Measurements from ENCODE around the gene CHMP3.
"Not testable (repeated sequence)": the region's sequence is repeated elsewhere in the genome, so short reads cannot be mapped to it uniquely, and the experiment has no call there.

CHMP3 gene

GRCh38 chr2:86593266-86593665 lies 30.0 kb upstream of the CHMP3 start:
- Histone ChIP-seq H3F3A (ENCODE audit: control insufficient read depth, insufficient read depth) (no peaks in the 10 kb centered on the region), H3K9me3 (ENCODE audit: control insufficient read depth, insufficient read depth, low read length) (no peaks in the 10 kb centered on the region), H4K20me1 (ENCODE audit: control insufficient read depth, insufficient read depth, low read depth, low read length) (no peaks in the 10 kb centered on the region), H3K79me2 (ENCODE audit: control insufficient read depth, low read length) (no peaks in the 10 kb centered on the region), H3K27me3 (ENCODE audit: control insufficient read depth, low read length) (no peaks in the 10 kb centered on the region; the same call in 1 of the 2 replicates), H3K27ac (ENCODE audit: low read depth, low read length) (no peak overlapping the region), H3K9me2 (replicated peaks; ENCODE audit: control insufficient read depth, low read length) (no peaks in the 10 kb centered on the region), H3K4me2 (ENCODE audit: low read length) (no peak overlapping the region), H3K4me3 (ENCODE audit: low read length) (no peak overlapping the region), H3K36me3 (ENCODE audit: control insufficient read depth, low read length) (no peaks in the 10 kb centered on the region), H3K4me1 (ENCODE audit: control insufficient read depth, low read length) (no peaks in the 10 kb centered on the region)
- no peak for TF ChIP-seq EZH2phosphoT487 (IDR thresholded peaks at IDR 0.05; ENCODE audit: borderline replicate concordance, low read length)
- TF ChIP-seq, protein P1, sequence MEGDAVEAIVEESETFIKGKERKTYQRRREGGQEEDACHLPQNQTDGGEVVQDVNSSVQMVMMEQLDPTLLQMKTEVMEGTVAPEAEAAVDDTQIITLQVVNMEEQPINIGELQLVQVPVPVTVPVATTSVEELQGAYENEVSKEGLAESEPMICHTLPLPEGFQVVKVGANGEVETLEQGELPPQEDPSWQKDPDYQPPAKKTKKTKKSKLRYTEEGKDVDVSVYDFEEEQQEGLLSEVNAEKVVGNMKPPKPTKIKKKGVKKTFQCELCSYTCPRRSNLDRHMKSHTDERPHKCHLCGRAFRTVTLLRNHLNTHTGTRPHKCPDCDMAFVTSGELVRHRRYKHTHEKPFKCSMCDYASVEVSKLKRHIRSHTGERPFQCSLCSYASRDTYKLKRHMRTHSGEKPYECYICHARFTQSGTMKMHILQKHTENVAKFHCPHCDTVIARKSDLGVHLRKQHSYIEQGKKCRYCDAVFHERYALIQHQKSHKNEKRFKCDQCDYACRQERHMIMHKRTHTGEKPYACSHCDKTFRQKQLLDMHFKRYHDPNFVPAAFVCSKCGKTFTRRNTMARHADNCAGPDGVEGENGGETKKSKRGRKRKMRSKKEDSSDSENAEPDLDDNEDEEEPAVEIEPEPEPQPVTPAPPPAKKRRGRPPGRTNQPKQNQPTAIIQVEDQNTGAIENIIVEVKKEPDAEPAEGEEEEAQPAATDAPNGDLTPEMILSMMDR (IDR thresholded peaks at IDR 0.05; ENCODE audit: low read depth, low read length, poor library complexity, severe bottlenecking) = no peak

DNA sequence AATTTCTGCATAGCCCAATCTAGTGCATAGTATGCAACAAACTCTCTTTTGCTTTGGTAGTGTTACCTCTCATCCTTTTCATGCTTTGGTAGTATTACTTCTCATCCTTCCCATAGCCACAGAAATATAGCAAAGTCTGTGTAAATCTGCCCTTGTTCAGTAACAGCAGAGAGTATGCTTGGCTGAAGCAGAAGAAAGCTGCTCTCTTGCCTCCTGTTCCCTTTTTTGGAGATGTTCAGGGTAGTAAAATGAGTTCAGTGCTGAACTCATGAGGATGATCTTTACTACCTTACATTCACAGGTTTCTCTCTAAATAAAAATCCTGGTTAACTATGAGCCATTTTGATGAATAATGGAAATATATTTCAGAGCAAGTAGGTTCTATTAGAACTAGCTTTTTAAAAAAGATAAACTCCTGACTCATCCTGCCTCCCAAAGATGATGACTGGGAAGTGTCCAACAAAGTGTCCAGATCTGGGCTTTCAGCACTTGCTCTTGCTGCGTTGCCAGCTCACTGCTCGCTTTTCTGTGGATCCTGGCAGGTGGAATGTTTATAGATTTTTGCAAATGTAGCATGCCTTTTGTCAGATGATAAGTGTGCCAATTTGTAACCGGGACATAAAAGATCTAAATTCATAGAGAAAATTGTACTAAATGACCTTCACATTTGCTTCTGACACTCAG lies 29.4 kb upstream of the CHMP3 start:
- Histone ChIP-seq H3K9me3 (ENCODE audit: control insufficient read depth, insufficient read depth, low read length) (no peaks in the 10 kb centered on the region), H3K79me2 (ENCODE audit: control insufficient read depth, low read length) (no peaks in the 10 kb centered on the region), H3K4me3 (ENCODE audit: low read length) (no peak overlapping the region), H3K36me3 (ENCODE audit: control insufficient read depth, low read length) (no peaks in the 10 kb centered on the region), H3K27me3 (ENCODE audit: control insufficient read depth, low read length) (no peaks in the 10 kb centered on the region; the same call in 1 of the 2 replicates), H3K4me2 (ENCODE audit: low read length) (no peak overlapping the region), H3K9me2 (replicated peaks; ENCODE audit: control insufficient read depth, low read length) (no peaks in the 10 kb centered on the region), H4K20me1 (ENCODE audit: control insufficient read depth, insufficient read depth, low read depth, low read length) (no peaks in the 10 kb centered on the region), H3K4me1 (ENCODE audit: control insufficient read depth, low read length) (no peaks in the 10 kb centered on the region), H3K27ac (ENCODE audit: low read depth, low read length) (no peak overlapping the region), H3F3A (ENCODE audit: control insufficient read depth, insufficient read depth) (no peaks in the 10 kb centered on the region)
- TF ChIP-seq, protein P1 (IDR thresholded peaks at IDR 0.05; ENCODE audit: low read depth, low read length, poor library complexity, severe bottlenecking) = no peak
- no peak for TF ChIP-seq EZH2phosphoT487 (IDR thresholded peaks at IDR 0.05; ENCODE audit: borderline replicate concordance, low read length)

DNA sequence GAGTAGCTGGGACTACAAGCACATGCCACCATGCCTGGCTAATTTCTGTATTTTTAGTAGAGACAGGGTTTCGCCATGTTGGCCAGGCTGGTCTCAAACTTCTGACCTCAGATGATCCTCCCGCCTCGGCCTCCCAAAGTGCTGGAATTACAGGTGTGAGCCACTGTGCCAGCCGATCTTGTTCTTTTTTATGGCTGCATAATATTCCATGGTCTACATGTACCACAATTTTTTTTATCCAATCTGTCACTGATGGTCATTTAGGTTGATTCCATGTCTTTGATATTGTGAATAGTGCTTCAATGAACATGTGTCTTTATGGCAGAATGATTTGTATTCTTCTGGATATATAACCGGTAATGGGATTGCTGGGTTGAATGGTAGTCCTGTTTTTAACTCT lies 26.5 kb upstream of the CHMP3 start:
- H3K36me3 ChIP-seq (ENCODE audit: control insufficient read depth, low read length); H3K4me2 ChIP-seq (ENCODE audit: low read length); H3F3A ChIP-seq (ENCODE audit: control insufficient read depth, insufficient read depth); H3K9me2 ChIP-seq (replicated peaks; ENCODE audit: control insufficient read depth, low read length); H3K79me2 ChIP-seq (ENCODE audit: control insufficient read depth, low read length); H3K27me3 ChIP-seq (ENCODE audit: control insufficient read depth, low read length); H3K27ac ChIP-seq (ENCODE audit: low read depth, low read length); H3K4me1 ChIP-seq (ENCODE audit: control insufficient read depth, low read length); H3K9me3 ChIP-seq (ENCODE audit: control insufficient read depth, insufficient read depth, low read length); H3K4me3 ChIP-seq (ENCODE audit: low read length); H4K20me1 ChIP-seq (ENCODE audit: control insufficient read depth, insufficient read depth, low read depth, low read length): not testable (repeated sequence)

DNA sequence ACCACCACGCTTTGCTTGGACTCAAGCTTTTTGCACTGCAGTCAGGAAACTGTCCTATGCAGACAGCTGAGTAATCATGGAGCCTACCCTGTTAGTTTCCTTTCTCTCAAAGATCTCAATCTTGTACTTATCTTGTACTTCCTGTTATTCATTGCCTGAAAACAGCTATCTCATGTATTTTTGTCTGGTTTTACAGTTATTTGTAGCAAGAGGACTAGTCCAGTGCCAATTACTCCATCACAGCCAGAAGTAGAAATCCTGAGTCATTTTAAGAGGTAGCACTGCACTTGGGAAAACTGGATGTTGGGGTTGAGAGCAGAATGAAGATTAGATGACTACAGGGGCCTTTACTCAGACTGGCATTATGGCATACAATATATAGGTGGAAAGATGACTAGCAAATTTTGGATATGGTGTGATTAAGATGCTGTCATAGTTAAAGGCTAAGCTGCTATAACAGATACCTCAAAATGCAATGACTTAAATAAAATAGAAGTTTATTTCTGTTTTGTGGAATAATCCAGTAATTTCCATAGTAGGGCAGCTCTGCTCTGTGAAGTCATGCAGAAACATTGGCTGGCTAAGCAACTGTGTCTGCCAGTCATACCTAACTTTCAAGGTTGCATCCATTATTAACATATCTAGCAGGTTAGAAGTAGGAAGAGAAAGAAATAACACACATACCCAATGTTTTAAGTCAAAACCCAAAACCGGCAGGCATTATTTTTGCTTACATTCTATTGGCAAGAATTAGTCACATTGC lies 21.1 kb upstream of the CHMP3 start:
- no peak overlapping the region for H3K4me3 ChIP-seq (ENCODE audit: low read length)
- no peak overlapping the region for H3K4me2 ChIP-seq (ENCODE audit: low read length)
- H3K36me3 ChIP-seq (ENCODE audit: control insufficient read depth, low read length) = no peaks in the 10 kb centered on the region

More for the DNA sequence above, 21.1 kb upstream of the CHMP3 start:
- no peaks in the 10 kb centered on the region; the same call in 1 of the 2 replicates for H3K4me1 ChIP-seq (ENCODE audit: control insufficient read depth, low read length)
- no peaks in the 10 kb centered on the region for H3K9me3 ChIP-seq (ENCODE audit: control insufficient read depth, insufficient read depth, low read length)
- no peak overlapping the region for H3K27ac ChIP-seq (ENCODE audit: low read depth, low read length)
- TF ChIP-seq EZH2phosphoT487 (IDR thresholded peaks at IDR 0.05; ENCODE audit: borderline replicate concordance, low read length) = no peak
- TF ChIP-seq, protein P1 (IDR thresholded peaks at IDR 0.05; ENCODE audit: low read depth, low read length, poor library complexity, severe bottlenecking) = no peak
- H4K20me1 ChIP-seq (ENCODE audit: control insufficient read depth, insufficient read depth, low read depth, low read length) = no peaks in the 10 kb centered on the region
- no peaks in the 10 kb centered on the region for H3K79me2 ChIP-seq (ENCODE audit: control insufficient read depth, low read length)
- peaks cover 5% of the 10 kb centered on the region; the same call in 1 of the 2 replicates for H3K27me3 ChIP-seq (ENCODE audit: control insufficient read depth, low read length)
- H3F3A ChIP-seq (ENCODE audit: control insufficient read depth, insufficient read depth) = no peaks in the 10 kb centered on the region
- no peaks in the 10 kb centered on the region for H3K9me2 ChIP-seq (replicated peaks; ENCODE audit: control insufficient read depth, low read length)

All from DOHH2 (cell line).